ENCODE results near the gene PTDSS2. TPM values are rescaled to one million over a fixed set of nuclear protein-coding genes. Genes with fewer than 3 reads are reported as not detected.

PTDSS2 gene
- total and polyA plus RNA-seq, 2 of the 13 experiments (the other 11 are each of a cell fraction or from before 2014, with no cell fraction given), result 21.7 to 26.4 TPM

DNA sequence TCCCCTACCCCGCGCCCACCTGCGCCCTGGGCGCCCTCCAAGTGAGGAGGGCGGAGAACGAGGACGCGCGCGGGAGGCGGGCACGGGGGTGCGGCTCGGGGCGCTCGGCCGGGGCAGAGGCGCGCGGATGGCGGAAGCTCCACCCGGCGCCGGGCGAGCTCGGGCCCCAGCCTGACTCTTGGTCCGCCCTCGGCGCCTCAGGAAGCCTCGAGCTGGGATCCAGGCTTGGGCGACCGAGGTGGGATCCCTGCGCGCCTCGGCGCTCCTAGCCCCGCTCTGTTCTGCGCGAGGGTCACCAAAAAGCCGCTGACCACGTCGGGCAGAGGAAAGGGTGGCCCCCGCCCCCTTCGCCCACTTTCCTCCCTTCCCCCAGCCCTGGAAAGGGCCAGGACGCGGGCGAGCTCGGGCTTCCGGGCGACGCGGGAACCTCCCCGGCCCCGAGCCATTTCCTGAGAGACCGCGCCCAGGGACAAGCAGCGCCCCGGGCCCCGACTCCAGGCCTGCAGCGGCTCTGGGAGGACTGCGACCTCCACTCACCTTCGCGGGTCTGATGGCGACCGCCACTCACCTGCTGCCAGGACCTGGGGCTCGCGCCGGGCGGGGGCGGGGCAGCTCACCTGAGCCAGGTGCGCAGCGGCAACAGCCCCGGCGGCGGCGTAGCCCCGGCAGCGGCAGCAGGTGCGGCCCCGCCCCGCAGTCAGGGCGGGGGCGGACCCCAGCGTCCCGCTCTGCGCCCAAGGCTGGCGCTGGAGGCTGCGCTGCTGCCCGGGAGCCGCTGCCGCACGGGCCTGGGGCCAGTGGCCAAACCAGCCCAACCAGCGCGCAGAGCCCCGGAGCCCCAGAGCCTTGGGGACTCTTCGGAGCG is 33.1 kb upstream of the PTDSS2 start (continued):
- TF ChIP-seq, protein P1, sequence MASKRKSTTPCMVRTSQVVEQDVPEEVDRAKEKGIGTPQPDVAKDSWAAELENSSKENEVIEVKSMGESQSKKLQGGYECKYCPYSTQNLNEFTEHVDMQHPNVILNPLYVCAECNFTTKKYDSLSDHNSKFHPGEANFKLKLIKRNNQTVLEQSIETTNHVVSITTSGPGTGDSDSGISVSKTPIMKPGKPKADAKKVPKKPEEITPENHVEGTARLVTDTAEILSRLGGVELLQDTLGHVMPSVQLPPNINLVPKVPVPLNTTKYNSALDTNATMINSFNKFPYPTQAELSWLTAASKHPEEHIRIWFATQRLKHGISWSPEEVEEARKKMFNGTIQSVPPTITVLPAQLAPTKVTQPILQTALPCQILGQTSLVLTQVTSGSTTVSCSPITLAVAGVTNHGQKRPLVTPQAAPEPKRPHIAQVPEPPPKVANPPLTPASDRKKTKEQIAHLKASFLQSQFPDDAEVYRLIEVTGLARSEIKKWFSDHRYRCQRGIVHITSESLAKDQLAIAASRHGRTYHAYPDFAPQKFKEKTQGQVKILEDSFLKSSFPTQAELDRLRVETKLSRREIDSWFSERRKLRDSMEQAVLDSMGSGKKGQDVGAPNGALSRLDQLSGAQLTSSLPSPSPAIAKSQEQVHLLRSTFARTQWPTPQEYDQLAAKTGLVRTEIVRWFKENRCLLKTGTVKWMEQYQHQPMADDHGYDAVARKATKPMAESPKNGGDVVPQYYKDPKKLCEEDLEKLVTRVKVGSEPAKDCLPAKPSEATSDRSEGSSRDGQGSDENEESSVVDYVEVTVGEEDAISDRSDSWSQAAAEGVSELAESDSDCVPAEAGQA (IDR thresholded peaks at IDR 0.05; ENCODE audit: low read depth), result no peak
- TF ChIP-seq, protein P1 (CRISPR knock-in tag; IDR thresholded peaks at IDR 0.05; ENCODE audit: borderline replicate concordance), result 0 out of 2 replicates have a peak, but pooled peaks have one; percentile 33
- TF ChIP-seq HOXA3 (CRISPR knock-in tag; IDR thresholded peaks at IDR 0.05) (0 out of 2 replicates have a peak, but pooled peaks have one; percentile 49), TAF15 (IDR thresholded peaks at IDR 0.05; ENCODE audit: low read depth, low read length, poor library complexity, severe bottlenecking) (no peak), EHMT2 (IDR thresholded peaks at IDR 0.05; ENCODE audit: borderline replicate concordance, low read depth, low read length) (no peak), KDM2A (CRISPR knock-in tag; IDR thresholded peaks at IDR 0.05; ENCODE audit: borderline replicate concordance, low read depth) (peak; percentile 59; the same call in 1 of the 2 replicates), ZNF777 (CRISPR knock-in tag; IDR thresholded peaks at IDR 0.05) (peak; percentile 51), POLR2A (IDR thresholded peaks at IDR 0.05; ENCODE audit: insufficient read depth in 1 of 2, low read depth in 2 of 2, low read length in 2 of 2) (no peak), ZNF556 (CRISPR knock-in tag; IDR thresholded peaks at IDR 0.05; ENCODE audit: borderline replicate concordance) (peak; percentile 57; the same call in 1 of the 2 replicates), KLF12 (CRISPR knock-in tag; IDR thresholded peaks at IDR 0.05; ENCODE audit: borderline replicate concordance) (0 out of 2 replicates have a peak, but pooled peaks have one; percentile 55), XRCC5 (optimal IDR thresholded peaks at IDR 0.05; ENCODE audit: low read length) (no peak), SRSF9 (IDR thresholded peaks at IDR 0.05; ENCODE audit: borderline replicate concordance, insufficient read depth, low read depth, low read length, poor library complexity, severe bottlenecking) (no peak), EEA1 (CRISPR knock-in tag; IDR thresholded peaks at IDR 0.05; ENCODE audit: borderline replicate concordance) (peak; percentile 64; the same call in 1 of the 2 replicates), ZFP90 (CRISPR knock-in tag; IDR thresholded peaks at IDR 0.05; ENCODE audit: borderline replicate concordance) (peak; percentile 58; the same call in 1 of the 2 replicates), ZNF563 (CRISPR knock-in tag; IDR thresholded peaks at IDR 0.05) (peak; percentile 75; the same call in 1 of the 2 replicates), ESRRA (CRISPR knock-in tag; IDR thresholded peaks at IDR 0.05; ENCODE audit: low read depth) (no peak), RAD51 (IDR thresholded peaks at IDR 0.05; ENCODE audit: borderline replicate concordance) (no peak), ZNF709 (CRISPR knock-in tag; IDR thresholded peaks at IDR 0.05) (0 out of 2 replicates have a peak, but pooled peaks have one; percentile 56)
- TF ChIP-seq, protein P2, sequence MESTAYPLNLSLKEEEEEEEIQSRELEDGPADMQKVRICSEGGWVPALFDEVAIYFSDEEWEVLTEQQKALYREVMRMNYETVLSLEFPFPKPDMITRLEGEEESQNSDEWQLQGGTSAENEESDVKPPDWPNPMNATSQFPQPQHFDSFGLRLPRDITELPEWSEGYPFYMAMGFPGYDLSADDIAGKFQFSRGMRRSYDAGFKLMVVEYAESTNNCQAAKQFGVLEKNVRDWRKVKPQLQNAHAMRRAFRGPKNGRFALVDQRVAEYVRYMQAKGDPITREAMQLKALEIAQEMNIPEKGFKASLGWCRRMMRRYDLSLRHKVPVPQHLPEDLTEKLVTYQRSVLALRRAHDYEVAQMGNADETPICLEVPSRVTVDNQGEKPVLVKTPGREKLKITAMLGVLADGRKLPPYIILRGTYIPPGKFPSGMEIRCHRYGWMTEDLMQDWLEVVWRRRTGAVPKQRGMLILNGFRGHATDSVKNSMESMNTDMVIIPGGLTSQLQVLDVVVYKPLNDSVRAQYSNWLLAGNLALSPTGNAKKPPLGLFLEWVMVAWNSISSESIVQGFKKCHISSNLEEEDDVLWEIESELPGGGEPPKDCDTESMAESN (CRISPR knock-in tag; conservative IDR thresholded peaks at IDR 0.05), result 0 out of 2 replicates have a peak, but pooled peaks have one; percentile 11
